Sigmoid colon (tissue), 4 donors: ENCODE measurements around the gene FAR1.

Experiments used
- POLR2A ChIP-seq, 2 donors: fragments of 450-650 bp; IDR thresholded peaks; one replicate each; pipeline ENCODE4 v1.6.1; 2016; ENCODE audit warnings: antibody characterized with exemption in 2 of 2, mild to moderate bottlenecking in 2 of 2, moderate library complexity in 2 of 2
- POLR2AphosphoS5 ChIP-seq, 4 donors: sonication (generic); formaldehyde crosslinking; IDR thresholded peaks; one replicate each; pipeline ENCODE4 v1.6.1; 2017; ENCODE audit warnings: antibody characterized with exemption in 4 of 4

GRCh38 chr11:13781153-13781552, 112.7 kb downstream of the FAR1 start:
- TF ChIP-seq POLR2AphosphoS5 (IDR thresholded peaks at IDR 0.05) (no peak), POLR2A (IDR thresholded peaks at IDR 0.05) (no peak)
